ENCODE data around the gene INTS4.

DNA sequence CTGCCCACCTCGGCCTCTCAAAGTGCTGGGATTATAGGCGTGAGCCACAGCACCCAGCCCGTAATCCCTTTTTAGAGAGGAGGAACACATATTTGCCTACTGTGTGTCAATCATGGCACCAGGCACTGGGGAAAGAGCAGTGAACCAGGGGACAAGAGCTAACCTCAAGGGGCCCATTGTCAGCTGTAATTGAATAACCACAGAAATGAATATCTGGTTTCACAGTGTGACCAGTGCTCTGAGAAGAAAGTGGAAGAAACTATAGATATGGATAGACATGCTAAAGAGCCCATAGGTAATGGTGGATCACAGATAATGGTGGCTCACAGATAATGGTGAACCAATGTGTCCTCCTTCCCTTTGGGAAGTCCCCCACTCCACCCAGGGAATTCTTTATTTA, 37.2 kb upstream of the INTS4 start:
- TF ChIP-seq, protein P1, sequence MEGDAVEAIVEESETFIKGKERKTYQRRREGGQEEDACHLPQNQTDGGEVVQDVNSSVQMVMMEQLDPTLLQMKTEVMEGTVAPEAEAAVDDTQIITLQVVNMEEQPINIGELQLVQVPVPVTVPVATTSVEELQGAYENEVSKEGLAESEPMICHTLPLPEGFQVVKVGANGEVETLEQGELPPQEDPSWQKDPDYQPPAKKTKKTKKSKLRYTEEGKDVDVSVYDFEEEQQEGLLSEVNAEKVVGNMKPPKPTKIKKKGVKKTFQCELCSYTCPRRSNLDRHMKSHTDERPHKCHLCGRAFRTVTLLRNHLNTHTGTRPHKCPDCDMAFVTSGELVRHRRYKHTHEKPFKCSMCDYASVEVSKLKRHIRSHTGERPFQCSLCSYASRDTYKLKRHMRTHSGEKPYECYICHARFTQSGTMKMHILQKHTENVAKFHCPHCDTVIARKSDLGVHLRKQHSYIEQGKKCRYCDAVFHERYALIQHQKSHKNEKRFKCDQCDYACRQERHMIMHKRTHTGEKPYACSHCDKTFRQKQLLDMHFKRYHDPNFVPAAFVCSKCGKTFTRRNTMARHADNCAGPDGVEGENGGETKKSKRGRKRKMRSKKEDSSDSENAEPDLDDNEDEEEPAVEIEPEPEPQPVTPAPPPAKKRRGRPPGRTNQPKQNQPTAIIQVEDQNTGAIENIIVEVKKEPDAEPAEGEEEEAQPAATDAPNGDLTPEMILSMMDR (IDR thresholded peaks at IDR 0.05), result no peak
- TF ChIP-seq POLR2A (IDR thresholded peaks at IDR 0.05), result no peak
